ENCODE measurements around the gene MFSD11. TPM values are rescaled to one million over a fixed set of nuclear protein-coding genes. Genes with fewer than 3 reads are reported as not detected.

The MFSD11 gene
- total and polyA plus RNA-seq, 2 donors (not counting 3 experiments of a cell fraction or from before 2014, with no cell fraction given), result 23.5 to 35.2 TPM

DNA sequence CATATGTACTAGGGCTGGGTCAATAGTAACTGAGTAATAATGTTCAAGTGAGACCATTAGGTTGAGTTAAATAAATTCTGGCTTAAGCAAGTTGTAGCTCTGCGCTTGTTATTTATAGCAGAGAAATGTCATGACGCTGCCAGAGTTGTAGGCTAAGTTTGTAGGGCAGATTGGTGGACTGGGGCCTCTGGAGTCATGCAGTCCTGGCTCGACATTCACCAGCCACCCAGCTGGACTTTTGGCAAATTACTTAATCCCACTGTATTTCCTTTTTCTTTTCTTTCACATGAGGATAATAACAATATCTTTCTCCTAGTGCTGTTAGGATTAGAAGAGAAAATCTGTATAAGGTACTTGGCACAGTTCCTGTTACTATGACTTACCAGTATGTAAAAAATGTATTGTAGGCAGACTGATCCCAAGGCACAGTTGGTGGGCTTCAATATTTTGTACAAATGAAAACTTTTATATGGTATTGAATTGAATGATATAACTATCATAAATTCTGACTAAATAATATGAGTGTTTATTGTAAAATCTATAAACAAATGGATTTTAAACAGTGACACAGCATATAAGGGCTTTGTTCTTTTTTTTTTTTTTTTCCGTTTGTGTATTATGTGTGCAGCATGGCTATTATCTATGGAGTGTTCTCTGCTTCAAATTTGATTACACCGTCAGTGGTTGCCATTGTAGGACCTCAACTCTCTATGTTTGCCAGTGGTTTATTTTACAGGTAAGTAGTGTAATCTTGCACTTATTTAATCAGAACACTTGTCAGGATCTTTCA is 2.6 kb downstream of the MFSD11 start:
- Histone ChIP-seq H4K20me1 (replicated peaks; ENCODE audit: control insufficient read depth, extremely low read depth, insufficient read depth, low read length) (no peaks in the 10 kb centered on the region), H3K4me1 (ENCODE audit: control insufficient read depth, extremely low read depth, insufficient read depth, low read length) (peaks cover 14% of the 10 kb centered on the region), H3K9me3 (replicated peaks; ENCODE audit: control insufficient read depth, insufficient read depth, low read length) (no peaks in the 10 kb centered on the region), H3K4me3 (replicated peaks in 1 of 3; ENCODE audit: insufficient read depth in 1 of 3, low read depth in 1 of 3, low read length in 3 of 3) (no peak overlapping the region), H2AFZ (ENCODE audit: low read depth, low read length) (no peak overlapping the region), H3K27ac (ENCODE audit: insufficient read depth, low read depth, low read length) (no peak overlapping the region), H3K4me2 (ENCODE audit: insufficient read depth, low read length) (no peak overlapping the region), H3K79me2 (ENCODE audit: control insufficient read depth, insufficient read depth, low read length) (peaks cover 28% of the 10 kb centered on the region), H3K9ac (replicated peaks; ENCODE audit: extremely low read depth, insufficient read depth, low read length) (no peak overlapping the region), H3K9me1 (replicated peaks; ENCODE audit: control insufficient read depth, extremely low read depth, insufficient read depth, low read length) (no peaks in the 10 kb centered on the region), H3K36me3 (ENCODE audit: control insufficient read depth in 2 of 2, extremely low read depth in 1 of 2, insufficient read depth in 2 of 2, low read length in 2 of 2) (peaks cover 2 to 9% of the 10 kb centered on the region in 2 experiments), H3K27me3 (ENCODE audit: control insufficient read depth in 2 of 2, insufficient read depth in 2 of 2, low read length in 2 of 2) (no peaks in the 10 kb centered on the region)
- intact Hi-C loops (cut with micrococcal nuclease) (no loop called here), dilution Hi-C loops (cut with MboI; ENCODE audit: extremely low pct_ligation_motif_present, low sequenced_read_pairs) (no loop called here)
- ChIA-PET CTCF (interaction anchor here (2.6 kb wide), 1 partner anchor 32 kb away, joined by 7 read pairs; no protein-coding TSS in a partner anchor), POLR2A (no interaction called here)
- TF ChIP-seq GATA2 (IDR thresholded peaks at IDR 0.05; ENCODE audit: insufficient read depth, insufficient read length, low read depth, low read length) (no peak), EZH2 (IDR thresholded peaks at IDR 0.05; ENCODE audit: borderline replicate concordance, low read depth, low read length, severe bottlenecking) (no peak), POLR2AphosphoS5 (IDR thresholded peaks at IDR 0.05; ENCODE audit: insufficient read depth, low read depth, low read length) (no peak), MAX (IDR thresholded peaks at IDR 0.05; ENCODE audit: insufficient read depth, insufficient read length) (no peak), MYC (IDR thresholded peaks at IDR 0.05; ENCODE audit: low read depth, low read length) (no peak), JUN (IDR thresholded peaks at IDR 0.05; ENCODE audit: borderline replicate concordance, insufficient read depth, insufficient read length, low read depth) (no peak), FOS (IDR thresholded peaks at IDR 0.05; ENCODE audit: borderline replicate concordance, insufficient read depth, low read length) (no peak)
- TF ChIP-seq, protein P1, sequence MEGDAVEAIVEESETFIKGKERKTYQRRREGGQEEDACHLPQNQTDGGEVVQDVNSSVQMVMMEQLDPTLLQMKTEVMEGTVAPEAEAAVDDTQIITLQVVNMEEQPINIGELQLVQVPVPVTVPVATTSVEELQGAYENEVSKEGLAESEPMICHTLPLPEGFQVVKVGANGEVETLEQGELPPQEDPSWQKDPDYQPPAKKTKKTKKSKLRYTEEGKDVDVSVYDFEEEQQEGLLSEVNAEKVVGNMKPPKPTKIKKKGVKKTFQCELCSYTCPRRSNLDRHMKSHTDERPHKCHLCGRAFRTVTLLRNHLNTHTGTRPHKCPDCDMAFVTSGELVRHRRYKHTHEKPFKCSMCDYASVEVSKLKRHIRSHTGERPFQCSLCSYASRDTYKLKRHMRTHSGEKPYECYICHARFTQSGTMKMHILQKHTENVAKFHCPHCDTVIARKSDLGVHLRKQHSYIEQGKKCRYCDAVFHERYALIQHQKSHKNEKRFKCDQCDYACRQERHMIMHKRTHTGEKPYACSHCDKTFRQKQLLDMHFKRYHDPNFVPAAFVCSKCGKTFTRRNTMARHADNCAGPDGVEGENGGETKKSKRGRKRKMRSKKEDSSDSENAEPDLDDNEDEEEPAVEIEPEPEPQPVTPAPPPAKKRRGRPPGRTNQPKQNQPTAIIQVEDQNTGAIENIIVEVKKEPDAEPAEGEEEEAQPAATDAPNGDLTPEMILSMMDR (IDR thresholded peaks at IDR 0.05; ENCODE audit: extremely low read depth in 1 of 2, insufficient read depth in 1 of 2, low read depth in 1 of 2, low read length in 2 of 2), result no peak
- FAIRE-seq (no peak), DNase-seq (ENCODE audit: low read depth, low spot score) (no peak)
- BruUV-seq (replicated peaks), result no TSS peak
